ENCODE results near the gene PRKD1.

PRKD1 gene

GRCh38 chr14:29627137-29627536 is 300.5 kb downstream of the PRKD1 start:
- no peaks in the 10 kb centered on the region for H3F3A ChIP-seq (ENCODE audit: low read depth)
- H3K9ac ChIP-seq (ENCODE audit: low read depth, low read length, poor library complexity, severe bottlenecking) = no peak overlapping the region
- H3K36me3 ChIP-seq (ENCODE audit: insufficient read depth, low read length) = no peaks in the 10 kb centered on the region
- H3K9me3 ChIP-seq (ENCODE audit: insufficient read depth, low read depth, low read length) = no peaks in the 10 kb centered on the region
- H3K9me2 ChIP-seq (replicated peaks; ENCODE audit: low read depth, low read length) = no peaks in the 10 kb centered on the region
- no peaks in the 10 kb centered on the region for H3K27me3 ChIP-seq (ENCODE audit: insufficient read depth, low read length, poor library complexity, severe bottlenecking)
- no peak for TF ChIP-seq EZH2phosphoT487 (IDR thresholded peaks at IDR 0.05; ENCODE audit: borderline replicate concordance)
- no peak for TF ChIP-seq CTCF (conservative IDR thresholded peaks at IDR 0.05; ENCODE audit: low read length)
- H3K79me2 ChIP-seq (ENCODE audit: insufficient read depth, low read length) = no peaks in the 10 kb centered on the region
- H3K4me3 ChIP-seq (ENCODE audit: low read length, poor library complexity, severe bottlenecking) = no peak overlapping the region
- no peak overlapping the region for H2AFZ ChIP-seq (ENCODE audit: low read length)
- no peaks in the 10 kb centered on the region for H4K20me1 ChIP-seq (ENCODE audit: insufficient read depth, low read length, poor library complexity, severe bottlenecking)
- no peak overlapping the region for H3K4me2 ChIP-seq (ENCODE audit: low read depth, low read length, poor library complexity, severe bottlenecking)
- H3K4me1 ChIP-seq (ENCODE audit: insufficient read depth, low read length, poor library complexity, severe bottlenecking) = no peaks in the 10 kb centered on the region

GRCh38 chr14:29618323-29619067 is 309.2 kb downstream of the PRKD1 start:
- Histone ChIP-seq H3K9me2 (replicated peaks; ENCODE audit: low read depth, low read length) (no peaks in the 10 kb centered on the region), H2AFZ (ENCODE audit: low read length) (no peak overlapping the region), H3K79me2 (ENCODE audit: insufficient read depth, low read length) (no peaks in the 10 kb centered on the region), H3K9ac (ENCODE audit: low read depth, low read length, poor library complexity, severe bottlenecking) (no peak overlapping the region), H3K36me3 (ENCODE audit: insufficient read depth, low read length) (no peaks in the 10 kb centered on the region), H3K4me3 (ENCODE audit: low read length, poor library complexity, severe bottlenecking) (no peak overlapping the region), H3K4me1 (ENCODE audit: insufficient read depth, low read length, poor library complexity, severe bottlenecking) (no peaks in the 10 kb centered on the region), H3K9me3 (ENCODE audit: insufficient read depth, low read depth, low read length) (no peaks in the 10 kb centered on the region), H3K27me3 (ENCODE audit: insufficient read depth, low read length, poor library complexity, severe bottlenecking) (no peaks in the 10 kb centered on the region), H3K4me2 (ENCODE audit: low read depth, low read length, poor library complexity, severe bottlenecking) (no peak overlapping the region), H4K20me1 (ENCODE audit: insufficient read depth, low read length, poor library complexity, severe bottlenecking) (no peaks in the 10 kb centered on the region), H3F3A (ENCODE audit: low read depth) (no peaks in the 10 kb centered on the region)
- TF ChIP-seq EZH2phosphoT487 (IDR thresholded peaks at IDR 0.05; ENCODE audit: borderline replicate concordance) (no peak), CTCF (conservative IDR thresholded peaks at IDR 0.05; ENCODE audit: low read length) (no peak)

- Histone ChIP-seq H2AFZ (ENCODE audit: low read length) (no peak overlapping the region), H3K4me1 (ENCODE audit: insufficient read depth, low read length, poor library complexity, severe bottlenecking) (no peaks in the 10 kb centered on the region), H3K9me2 (replicated peaks; ENCODE audit: low read depth, low read length) (no peaks in the 10 kb centered on the region), H4K20me1 (ENCODE audit: insufficient read depth, low read length, poor library complexity, severe bottlenecking) (no peaks in the 10 kb centered on the region), H3K36me3 (ENCODE audit: insufficient read depth, low read length) (no peaks in the 10 kb centered on the region), H3F3A (ENCODE audit: low read depth) (no peaks in the 10 kb centered on the region), H3K79me2 (ENCODE audit: insufficient read depth, low read length) (no peaks in the 10 kb centered on the region), H3K4me3 (ENCODE audit: low read length, poor library complexity, severe bottlenecking) (no peak overlapping the region), H3K9ac (ENCODE audit: low read depth, low read length, poor library complexity, severe bottlenecking) (no peak overlapping the region), H3K9me3 (ENCODE audit: insufficient read depth, low read depth, low read length) (no peaks in the 10 kb centered on the region), H3K4me2 (ENCODE audit: low read depth, low read length, poor library complexity, severe bottlenecking) (no peak overlapping the region), H3K27me3 (ENCODE audit: insufficient read depth, low read length, poor library complexity, severe bottlenecking) (no peaks in the 10 kb centered on the region)
- TF ChIP-seq EZH2phosphoT487 (IDR thresholded peaks at IDR 0.05; ENCODE audit: borderline replicate concordance) (no peak), CTCF (conservative IDR thresholded peaks at IDR 0.05; ENCODE audit: low read length) (no peak)
Observed at GRCh38 chr14:29616922-29617321, 310.7 kb downstream of the PRKD1 start.
